T-helper 22 cell (primary cell): ENCODE measurements around the gene RB1.
"Not testable (repeated sequence)": the region's sequence is repeated elsewhere in the genome, so short reads cannot be mapped to it uniquely, and the experiment has no call there.

Source experiments
- DNase-seq: peaks from one replicate; pipeline ENCODE4 v3.0.0-alpha.2; 2020; ENCODE audit warnings: low read depth

The RB1 gene

GRCh38 chr13:48410199-48410598 is 106.6 kb downstream of the RB1 start:
- DNase-seq = no peak

GRCh38 chr13:48411147-48411794 is 107.7 kb downstream of the RB1 start:
- DNase-seq = no peak

- no peak for DNase-seq
Measured at GRCh38 chr13:48411841-48412531, 108.4 kb downstream of the RB1 start.

GRCh38 chr13:48412881-48413351 is 109.4 kb downstream of the RB1 start, which contains the start of gene LPAR6:
LPAR6 (minus strand) TSS chr13:48413113; CDS start chr13:48412423, 690 bp downstream.
- peak; percentile 9 for DNase-seq

- no peak for DNase-seq
Measured at GRCh38 chr13:48414501-48414900, 111.0 kb downstream of the RB1 start.

- no peak for DNase-seq
Measured at GRCh38 chr13:48415516-48415915, 112.0 kb downstream of the RB1 start.

DNA sequence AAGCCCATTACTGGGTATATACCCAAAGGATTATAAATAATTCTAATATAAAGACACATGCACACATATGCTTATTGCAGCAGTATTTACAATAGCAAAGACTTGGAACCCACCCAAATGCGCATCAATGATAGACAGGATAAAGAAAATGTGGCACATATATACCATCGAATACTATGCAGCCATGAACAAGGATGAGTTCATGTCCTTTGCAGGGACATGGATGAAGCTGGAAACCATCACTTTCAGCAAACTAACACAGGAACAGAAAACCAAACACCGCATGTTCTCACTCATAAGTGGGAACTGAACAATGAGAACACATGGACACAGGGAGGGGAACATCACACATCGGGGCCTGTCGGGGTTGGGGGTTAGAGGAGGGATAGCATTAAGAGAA is 118.5 kb downstream of the RB1 start:
- DNase-seq = not testable (repeated sequence)

DNA sequence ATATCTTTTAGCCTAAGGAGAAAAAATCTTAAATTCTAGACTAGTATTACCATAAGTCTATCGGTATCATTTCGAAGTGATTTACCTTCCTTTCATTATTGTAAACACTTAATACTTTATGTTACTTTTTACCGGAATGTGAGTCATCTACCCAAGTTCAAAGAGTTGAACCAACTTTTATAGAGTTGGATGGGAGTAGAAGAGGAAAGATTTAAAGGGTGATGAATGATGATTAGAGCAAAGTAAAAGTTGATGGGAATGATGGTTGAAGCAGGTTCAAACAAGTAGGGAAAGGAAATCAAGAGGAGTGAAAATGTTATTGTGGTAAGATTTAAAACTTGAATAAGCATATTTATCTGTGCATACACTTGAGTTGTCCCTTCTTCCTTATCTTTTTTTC is 120.7 kb downstream of the RB1 start:
- DNase-seq = no peak

GRCh38 chr13:48426052-48426451 is 122.5 kb downstream of the RB1 start:
- DNase-seq = no peak

GRCh38 chr13:48426755-48427298 is 123.3 kb downstream of the RB1 start:
- not testable (repeated sequence) for DNase-seq

DNA sequence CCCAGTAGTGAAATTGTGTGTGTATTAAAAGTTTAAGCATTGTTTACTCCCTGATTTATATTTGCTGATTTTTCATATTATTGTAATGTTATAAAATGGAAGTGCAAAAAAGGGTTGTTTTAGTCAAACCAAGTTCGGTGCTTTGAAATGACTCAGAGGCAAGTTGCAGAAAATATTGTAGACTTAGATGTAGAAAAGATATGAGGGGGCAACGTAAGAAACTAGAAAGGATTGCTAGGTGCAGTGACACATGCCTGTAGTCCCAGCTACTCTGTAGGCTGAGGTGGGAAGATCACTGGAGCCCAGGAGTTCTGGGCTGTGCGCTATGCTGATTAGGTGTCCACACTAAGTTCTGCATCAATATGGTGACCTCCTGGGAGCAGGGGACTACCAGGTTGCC is 125.5 kb downstream of the RB1 start:
- DNase-seq = no peak

DNA sequence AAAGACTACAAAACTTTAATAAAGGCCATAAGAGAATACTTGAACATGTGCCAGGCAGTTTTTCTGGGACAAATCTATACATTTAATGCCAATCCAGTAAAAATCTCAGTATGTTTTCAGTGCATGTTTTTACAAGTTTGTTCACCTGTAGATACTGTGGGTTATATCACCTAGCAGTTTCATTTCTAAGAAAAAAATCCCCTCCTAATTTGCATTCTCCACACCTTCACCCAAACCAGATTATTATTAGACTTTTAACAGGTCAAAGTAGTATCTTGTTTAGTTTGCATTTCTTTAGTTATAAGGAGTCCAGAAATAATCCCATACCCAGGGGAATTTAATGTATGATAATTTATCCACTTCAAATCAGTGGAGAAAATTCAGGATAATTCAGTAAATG is 126.3 kb downstream of the RB1 start:
- DNase-seq = no peak

DNA sequence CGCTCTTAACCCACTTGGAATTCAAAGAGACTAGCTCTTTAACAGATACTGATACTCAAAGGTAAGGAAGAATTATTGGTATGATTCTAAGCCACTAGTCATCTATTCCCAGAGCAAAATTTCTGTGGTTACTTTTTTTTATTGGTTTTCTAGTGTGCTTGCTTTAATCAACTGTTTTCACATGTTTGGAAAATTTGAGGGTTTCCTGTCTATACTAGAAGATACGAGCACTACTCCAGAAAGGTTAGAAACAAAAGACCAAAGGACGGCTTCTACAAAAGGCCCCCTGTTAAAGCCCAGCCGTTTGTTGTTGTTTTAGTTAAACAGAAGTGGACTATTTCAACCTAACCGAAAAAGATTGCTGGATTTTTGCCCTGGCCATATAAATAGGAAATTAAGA is 127.9 kb downstream of the RB1 start:
- no peak for DNase-seq

- DNase-seq = no peak
Measured at GRCh38 chr13:48431987-48432615, 128.6 kb downstream of the RB1 start.

GRCh38 chr13:48434200-48434599 is 130.6 kb downstream of the RB1 start:
- DNase-seq = no peak

DNA sequence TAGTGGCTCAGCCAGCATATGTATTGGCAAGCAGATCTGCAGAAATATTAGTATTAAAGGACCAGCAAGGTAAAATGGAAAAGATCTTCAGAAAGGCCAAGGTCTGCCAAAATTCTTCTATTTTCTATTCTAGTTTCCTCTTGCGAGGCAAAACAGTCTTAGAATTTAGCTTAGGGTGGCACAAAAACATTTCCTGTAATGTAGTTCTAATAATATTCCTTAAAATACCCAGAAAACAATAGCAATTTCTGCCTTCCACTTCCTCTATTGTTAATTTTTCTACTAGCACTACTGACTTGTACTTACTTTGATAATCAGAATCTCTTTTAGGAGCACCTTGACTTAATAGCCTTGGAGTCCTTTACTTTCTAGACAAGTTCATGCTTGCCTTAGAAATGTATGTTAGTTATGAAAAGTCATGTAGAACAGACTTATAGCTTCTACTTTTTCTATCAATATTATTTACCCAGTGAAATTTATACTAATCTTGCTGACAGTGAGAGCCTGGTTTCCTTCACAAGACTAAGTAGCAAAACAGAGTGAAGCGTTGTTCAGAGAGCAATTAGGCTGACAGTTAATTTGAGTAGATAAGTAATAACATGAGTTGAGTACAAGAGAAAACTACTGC is 133.2 kb downstream of the RB1 start:
- no peak for DNase-seq

- DNase-seq = no peak
Measured at GRCh38 chr13:48437371-48437770, 133.8 kb downstream of the RB1 start.

- no peak for DNase-seq
Measured at GRCh38 chr13:48443442-48444208, 140.1 kb downstream of the RB1 start.

DNA sequence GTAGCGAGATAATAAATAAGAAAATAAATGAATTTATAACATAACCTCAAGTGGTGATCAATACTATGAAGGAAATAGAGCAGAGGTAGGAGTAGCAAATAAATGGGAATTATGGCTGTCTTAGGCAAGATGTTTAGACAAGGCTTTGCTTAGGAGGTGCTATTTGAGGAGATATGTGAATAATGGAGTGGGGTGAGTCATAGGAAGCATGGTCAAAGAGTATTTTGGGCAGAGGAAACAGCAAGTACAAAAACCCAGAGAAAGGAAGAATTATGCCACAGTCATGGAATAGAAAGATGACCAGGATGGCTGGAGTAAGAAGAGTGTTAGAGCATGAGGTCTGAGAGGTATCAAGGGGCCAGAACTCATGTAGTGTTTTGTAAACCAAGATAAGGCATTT is 142.9 kb downstream of the RB1 start:
- DNase-seq = no peak

DNA sequence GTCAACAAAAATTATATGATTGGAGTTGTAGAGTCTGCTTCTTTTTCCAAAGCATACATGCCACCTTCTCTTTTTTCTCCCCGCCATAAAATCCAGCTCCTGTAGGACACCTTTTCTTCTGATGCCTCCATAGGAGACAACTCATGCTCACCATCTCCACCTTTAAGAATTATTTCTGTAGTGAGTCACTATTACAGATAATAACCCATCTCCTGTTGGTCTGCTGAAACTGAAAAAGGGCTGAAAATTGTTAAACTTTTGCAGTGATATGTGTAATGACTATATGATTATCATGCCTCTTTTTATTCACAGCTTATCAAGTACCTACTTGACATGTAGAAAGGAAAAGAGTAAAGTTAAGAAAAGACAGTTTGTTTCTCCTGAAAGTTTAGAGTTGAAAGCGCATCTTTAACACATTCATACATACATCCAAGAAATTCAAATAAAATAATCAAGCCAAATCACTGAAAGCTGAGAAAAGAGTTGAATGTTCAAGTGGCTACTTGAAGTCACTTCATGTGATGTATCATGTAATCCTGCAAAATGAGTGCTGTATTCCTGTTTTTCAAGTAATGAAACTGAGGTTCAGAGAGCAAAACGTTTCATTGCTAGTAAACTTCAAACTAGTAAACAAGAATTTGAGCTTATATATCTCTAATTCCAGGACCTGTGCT is 144.9 kb downstream of the RB1 start:
- no peak for DNase-seq

DNA sequence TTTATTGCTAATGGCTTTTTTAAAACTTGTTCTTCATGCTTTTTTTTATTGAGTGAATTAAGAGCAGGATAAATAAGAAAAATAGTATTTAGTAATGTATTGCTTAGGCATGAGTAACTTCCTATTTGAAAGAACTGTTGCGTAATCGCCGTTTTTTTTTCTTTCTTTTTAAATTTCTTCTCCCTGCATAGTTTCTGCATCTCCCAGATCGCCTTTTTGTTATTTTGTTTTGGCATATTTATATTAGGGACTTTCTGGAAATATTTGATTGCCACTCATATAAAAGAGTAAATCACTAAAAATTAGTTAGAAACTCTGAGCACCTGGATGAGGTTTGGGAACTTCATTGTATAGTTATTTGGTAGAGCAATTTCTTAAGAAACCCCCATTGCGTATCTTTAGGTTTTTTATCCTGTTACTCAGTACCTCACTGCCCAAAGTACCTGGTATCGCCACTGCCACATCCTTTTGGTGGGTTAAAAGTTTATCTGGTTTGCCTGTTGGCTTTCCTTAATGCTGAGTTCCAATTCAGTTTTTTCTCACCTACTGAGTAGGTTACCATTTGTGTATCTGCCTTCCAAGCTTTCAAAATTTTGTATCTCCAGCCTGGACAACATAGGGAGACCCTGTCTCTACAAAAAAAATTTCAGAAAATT is 145.5 kb downstream of the RB1 start:
- no peak for DNase-seq
